Ishikawa (cell line): ENCODE results near the gene PLPP1.

ENCODE experiments used
- CEBPB ChIP-seq: IDR thresholded peaks from 2 replicates; pipeline ENCODE4 v1.6.1; 2012
- CREB1 ChIP-seq: IDR thresholded peaks from 2 replicates; pipeline ENCODE4 v1.6.1; 2012; ENCODE audit warnings: low read depth
- EGR1 ChIP-seq: IDR thresholded peaks from 2 replicates; pipeline ENCODE4 v1.6.1; 2012
- EP300 ChIP-seq: IDR thresholded peaks from 2 replicates; pipeline ENCODE4 v1.6.1; 2012; ENCODE audit warnings: borderline replicate concordance
- FOXM1 ChIP-seq: IDR thresholded peaks from 2 replicates; pipeline ENCODE4 v1.6.1; 2012; ENCODE audit warnings: low read depth, borderline replicate concordance
- NFIC ChIP-seq: IDR thresholded peaks from 2 replicates; pipeline ENCODE4 v1.6.1; 2012
- RAD21 ChIP-seq: IDR thresholded peaks from 2 replicates; pipeline ENCODE4 v1.6.1; 2012; ENCODE audit warnings: low read depth
- TAF1 ChIP-seq: IDR thresholded peaks from 2 replicates; pipeline ENCODE4 v1.6.1; 2012; ENCODE audit warnings: low read depth, mild to moderate bottlenecking
- TCF12 ChIP-seq: IDR thresholded peaks from 2 replicates; pipeline ENCODE4 v1.6.1; 2012; ENCODE audit warnings: low read depth
- TEAD4 ChIP-seq: IDR thresholded peaks from 2 replicates; pipeline ENCODE4 v1.6.1; 2012
- YY1 ChIP-seq: IDR thresholded peaks from 2 replicates; pipeline ENCODE4 v1.6.1; 2012; ENCODE audit warnings: low read depth
- ZBTB7A ChIP-seq: IDR thresholded peaks from 2 replicates; pipeline ENCODE4 v1.6.1; 2012; ENCODE audit warnings: low read depth
- TF ChIP-seq, protein P1 (sequence below): IDR thresholded peaks from 2 replicates; pipeline ENCODE4 v1.6.1; 2012; ENCODE audit warnings: low read depth, mild to moderate bottlenecking
- TF ChIP-seq, protein P2 (sequence below): IDR thresholded peaks from 2 replicates; pipeline ENCODE4 v1.6.1; 2012
- TF ChIP-seq, protein P3 (sequence below): IDR thresholded peaks from 2 replicates; pipeline ENCODE4 v1.6.1; 2012

The PLPP1 gene

DNA sequence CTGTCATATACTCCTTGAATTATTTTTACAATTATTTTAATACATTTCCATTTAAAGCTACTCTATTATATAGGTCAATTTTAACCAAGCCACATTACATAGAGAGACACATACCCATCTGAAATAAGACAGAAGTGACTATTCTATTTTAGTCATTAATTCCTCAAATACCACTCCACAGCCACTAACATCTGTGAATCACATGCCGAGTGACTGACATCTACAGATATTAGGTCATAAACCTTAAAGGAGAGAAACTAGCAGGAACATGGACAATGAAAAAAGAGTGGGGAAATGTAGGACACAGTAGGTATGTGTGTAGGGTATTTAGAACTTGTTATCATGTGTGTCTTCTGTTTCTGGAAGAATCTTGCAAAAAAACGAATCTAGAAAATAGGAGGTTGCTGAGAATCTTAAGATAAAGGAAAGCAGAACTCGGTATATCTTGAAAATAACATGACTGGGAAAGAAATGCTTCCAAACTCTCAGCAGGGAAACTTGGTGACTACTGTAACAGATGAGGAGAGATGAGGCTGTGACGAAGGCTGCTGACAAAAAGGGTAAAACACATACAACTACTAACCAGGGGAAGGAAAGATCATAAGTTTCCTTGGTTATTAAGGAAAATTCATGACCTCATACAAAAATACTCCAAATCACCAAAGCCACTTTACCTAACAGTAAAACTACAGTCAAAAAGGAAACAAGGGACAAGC lies 84.6 kb downstream of the PLPP1 start:
- TF ChIP-seq, protein P1, sequence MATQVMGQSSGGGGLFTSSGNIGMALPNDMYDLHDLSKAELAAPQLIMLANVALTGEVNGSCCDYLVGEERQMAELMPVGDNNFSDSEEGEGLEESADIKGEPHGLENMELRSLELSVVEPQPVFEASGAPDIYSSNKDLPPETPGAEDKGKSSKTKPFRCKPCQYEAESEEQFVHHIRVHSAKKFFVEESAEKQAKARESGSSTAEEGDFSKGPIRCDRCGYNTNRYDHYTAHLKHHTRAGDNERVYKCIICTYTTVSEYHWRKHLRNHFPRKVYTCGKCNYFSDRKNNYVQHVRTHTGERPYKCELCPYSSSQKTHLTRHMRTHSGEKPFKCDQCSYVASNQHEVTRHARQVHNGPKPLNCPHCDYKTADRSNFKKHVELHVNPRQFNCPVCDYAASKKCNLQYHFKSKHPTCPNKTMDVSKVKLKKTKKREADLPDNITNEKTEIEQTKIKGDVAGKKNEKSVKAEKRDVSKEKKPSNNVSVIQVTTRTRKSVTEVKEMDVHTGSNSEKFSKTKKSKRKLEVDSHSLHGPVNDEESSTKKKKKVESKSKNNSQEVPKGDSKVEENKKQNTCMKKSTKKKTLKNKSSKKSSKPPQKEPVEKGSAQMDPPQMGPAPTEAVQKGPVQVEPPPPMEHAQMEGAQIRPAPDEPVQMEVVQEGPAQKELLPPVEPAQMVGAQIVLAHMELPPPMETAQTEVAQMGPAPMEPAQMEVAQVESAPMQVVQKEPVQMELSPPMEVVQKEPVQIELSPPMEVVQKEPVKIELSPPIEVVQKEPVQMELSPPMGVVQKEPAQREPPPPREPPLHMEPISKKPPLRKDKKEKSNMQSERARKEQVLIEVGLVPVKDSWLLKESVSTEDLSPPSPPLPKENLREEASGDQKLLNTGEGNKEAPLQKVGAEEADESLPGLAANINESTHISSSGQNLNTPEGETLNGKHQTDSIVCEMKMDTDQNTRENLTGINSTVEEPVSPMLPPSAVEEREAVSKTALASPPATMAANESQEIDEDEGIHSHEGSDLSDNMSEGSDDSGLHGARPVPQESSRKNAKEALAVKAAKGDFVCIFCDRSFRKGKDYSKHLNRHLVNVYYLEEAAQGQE, result no peak
- TF ChIP-seq EP300 (no peak), TAF1 (no peak), ZBTB7A (no peak), EGR1 (no peak), NFIC (no peak), CEBPB (no peak), RAD21 (no peak), CREB1 (no peak), TEAD4 (no peak), FOXM1 (no peak), YY1 (no peak)
- TF ChIP-seq, protein P2, sequence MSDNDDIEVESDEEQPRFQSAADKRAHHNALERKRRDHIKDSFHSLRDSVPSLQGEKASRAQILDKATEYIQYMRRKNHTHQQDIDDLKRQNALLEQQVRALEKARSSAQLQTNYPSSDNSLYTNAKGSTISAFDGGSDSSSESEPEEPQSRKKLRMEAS, result no peak
- TF ChIP-seq, protein P3, sequence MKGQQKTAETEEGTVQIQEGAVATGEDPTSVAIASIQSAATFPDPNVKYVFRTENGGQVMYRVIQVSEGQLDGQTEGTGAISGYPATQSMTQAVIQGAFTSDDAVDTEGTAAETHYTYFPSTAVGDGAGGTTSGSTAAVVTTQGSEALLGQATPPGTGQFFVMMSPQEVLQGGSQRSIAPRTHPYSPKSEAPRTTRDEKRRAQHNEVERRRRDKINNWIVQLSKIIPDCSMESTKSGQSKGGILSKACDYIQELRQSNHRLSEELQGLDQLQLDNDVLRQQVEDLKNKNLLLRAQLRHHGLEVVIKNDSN, result no peak

DNA sequence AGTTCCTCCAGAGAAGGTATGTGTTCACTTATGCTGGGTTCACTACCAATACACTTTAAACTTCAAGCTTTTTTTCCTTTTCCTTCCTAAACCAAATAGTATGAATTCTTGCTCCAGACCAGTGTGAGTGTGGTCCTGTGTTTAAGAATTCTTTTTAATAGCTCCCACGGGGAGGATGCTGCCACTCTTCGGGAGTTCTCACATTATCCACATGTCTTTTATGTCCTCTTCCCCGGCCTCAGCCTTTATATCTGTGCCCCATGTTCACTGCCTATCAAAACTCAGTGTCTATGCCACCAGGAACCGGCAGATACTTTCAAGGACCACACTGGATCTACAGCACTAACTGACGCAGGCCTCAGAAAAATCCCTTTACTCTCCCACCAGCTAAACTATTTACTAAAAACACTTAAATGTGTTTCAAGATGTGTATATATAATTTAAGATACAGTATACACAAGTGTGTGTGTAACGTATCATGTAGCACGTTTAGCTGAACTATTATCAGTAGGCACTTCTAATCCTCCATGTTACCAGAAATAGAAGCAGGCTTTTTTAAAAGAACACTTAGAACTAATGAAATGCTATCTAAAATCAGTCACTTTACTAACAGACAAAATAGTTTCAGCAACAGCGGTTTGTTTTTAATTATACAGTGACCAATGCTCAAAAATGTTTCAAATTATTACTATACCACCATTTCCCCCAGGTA lies 88.0 kb downstream of the PLPP1 start:
- no peak for TF ChIP-seq TEAD4
- no peak for TF ChIP-seq TCF12
- TF ChIP-seq, protein P1, result no peak
- TF ChIP-seq, protein P2, result no peak
- no peak for TF ChIP-seq CEBPB
- TF ChIP-seq TAF1, result no peak
- TF ChIP-seq FOXM1, result no peak
- TF ChIP-seq EGR1, result no peak
- no peak for TF ChIP-seq ZBTB7A
- no peak for TF ChIP-seq YY1
- TF ChIP-seq, protein P3, result no peak
- no peak for TF ChIP-seq NFIC
- TF ChIP-seq EP300, result no peak
- no peak for TF ChIP-seq CREB1
- TF ChIP-seq RAD21, result no peak

DNA sequence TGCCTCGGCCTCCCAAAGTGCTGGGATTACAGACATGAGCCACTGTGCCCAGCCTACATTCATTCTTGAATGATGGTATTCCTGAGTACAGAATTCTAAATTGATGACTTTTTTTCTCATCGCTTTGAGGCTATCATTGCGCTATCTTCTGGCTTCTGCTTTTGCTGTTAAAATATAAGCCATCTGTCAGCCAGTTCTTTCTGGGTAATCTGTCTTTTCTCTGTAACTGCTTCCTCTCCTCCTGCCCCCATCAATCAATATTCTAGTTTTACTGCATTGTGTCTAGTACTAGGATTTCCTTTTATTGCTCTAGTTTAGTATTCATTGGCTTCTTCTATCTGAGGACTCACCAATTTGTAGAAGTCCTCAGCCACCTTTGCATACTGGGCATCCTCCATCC lies 89.0 kb downstream of the PLPP1 start:
- no peak for TF ChIP-seq EGR1
- TF ChIP-seq, protein P2, result no peak
- no peak for TF ChIP-seq TAF1
- TF ChIP-seq EP300, result no peak
- TF ChIP-seq CREB1, result no peak
- TF ChIP-seq, protein P3, result no peak
- TF ChIP-seq, protein P1, result no peak
- TF ChIP-seq FOXM1, result no peak

DNA sequence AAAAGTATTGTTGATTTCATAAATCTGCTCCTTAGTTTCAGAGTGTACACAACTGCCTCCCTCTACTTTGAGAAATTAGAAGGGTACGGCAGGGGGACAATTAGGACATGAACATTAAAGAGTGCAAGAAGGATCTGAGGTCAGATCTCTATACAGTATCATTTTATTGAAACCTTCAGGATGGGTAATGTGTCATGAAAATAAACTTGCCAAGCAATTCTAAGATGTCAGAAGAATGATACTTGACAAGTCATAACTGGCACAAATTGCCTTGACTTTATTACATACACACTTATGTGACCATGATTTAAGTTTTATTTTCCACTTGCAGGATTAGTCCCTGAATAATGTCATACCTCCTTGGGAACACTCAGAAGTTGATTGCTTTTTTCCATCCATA lies 92.8 kb downstream of the PLPP1 start:
- no peak for TF ChIP-seq CEBPB
- no peak for TF ChIP-seq NFIC
- no peak for TF ChIP-seq TAF1
- TF ChIP-seq, protein P1, result no peak
- no peak for TF ChIP-seq FOXM1
- no peak for TF ChIP-seq ZBTB7A
- no peak for TF ChIP-seq CREB1
